DND-41 (cell line): ENCODE results near the gene VSTM2B.

Source experiments
- ATAC-seq: fragments of 200-7000 bp; cut with Tn5 transposase; 3 replicates; pipeline ENCODE4 v1.9.1; 2021; ENCODE audit warnings: low read depth; ENCODE audit not compliant: insufficient read depth
- DNase-seq: peaks from one replicate; pipeline ENCODE4 v3.0.0-alpha.2; 2020
- H2AFZ ChIP-seq: 2 replicates; pipeline ENCODE4 v1.6.0; 2012; ENCODE audit warnings: low read depth, low read length
- H3K27ac ChIP-seq: 2 replicates; pipeline ENCODE4 v1.5.1; 2012; ENCODE audit warnings: low read length, inconsistent platforms
- H3K27me3 ChIP-seq: fragments of 200-600 bp; sonication (generic); 2 replicates; pipeline ENCODE4 v1.6.0; 2012; ENCODE audit warnings: low read length, mild to moderate bottlenecking, inconsistent platforms; ENCODE audit not compliant: insufficient read depth, poor library complexity
- H3K36me3 ChIP-seq: 2 replicates; pipeline ENCODE4 v1.5.1; 2012; ENCODE audit warnings: low read length, inconsistent platforms; ENCODE audit not compliant: insufficient read depth
- H3K4me1 ChIP-seq: 2 replicates; pipeline ENCODE4 v1.5.1; 2012; ENCODE audit warnings: mild to moderate bottlenecking, low read length; ENCODE audit not compliant: insufficient read depth
- H3K4me2 ChIP-seq: 2 replicates; pipeline ENCODE4 v1.6.0; 2012; ENCODE audit warnings: mild to moderate bottlenecking, moderate library complexity, low read length, inconsistent platforms; ENCODE audit not compliant: insufficient read depth
- H3K4me3 ChIP-seq, 2 experiments: fragments of 200-600 bp in 1 of 2; shearing (Covaris generic) in 1 of 2; 2 replicates each; pipeline ENCODE4 v1.5.1; 2012 to 2016; ENCODE audit warnings: inconsistent platforms in 2 of 2, low read length in 2 of 2, mild to moderate bottlenecking in 2 of 2, low read depth in 1 of 2, moderate library complexity in 1 of 2
- H3K79me2 ChIP-seq: 2 replicates; pipeline ENCODE4 v1.6.0; 2012; ENCODE audit warnings: low read length, inconsistent platforms; ENCODE audit not compliant: insufficient read depth
- H3K9ac ChIP-seq: 2 replicates; pipeline ENCODE4 v1.6.0; 2012; ENCODE audit warnings: low read depth, mild to moderate bottlenecking, inconsistent platforms, low read length, moderate library complexity
- H3K9me3 ChIP-seq: 2 replicates; pipeline ENCODE4 v1.5.1; 2012; ENCODE audit warnings: low read length, moderate library complexity, mild to moderate bottlenecking, inconsistent platforms; ENCODE audit not compliant: insufficient read depth, severe bottlenecking
- H4K20me1 ChIP-seq: 2 replicates; pipeline ENCODE4 v1.6.0; 2012; ENCODE audit warnings: low read length; ENCODE audit not compliant: insufficient read depth
- CTCF ChIP-seq: IDR thresholded peaks from 2 replicates; pipeline ENCODE4 v1.5.1; 2012; ENCODE audit warnings: borderline replicate concordance, low read length, moderate library complexity, mild to moderate bottlenecking; ENCODE audit not compliant: poor library complexity, severe bottlenecking; ENCODE audit errors: extremely low read depth
- EZH2 ChIP-seq: IDR thresholded peaks from 3 replicates; pipeline ENCODE4 v1.6.1; 2012; ENCODE audit warnings: borderline replicate concordance, low read depth, mild to moderate bottlenecking, moderate library complexity, low read length, inconsistent platforms; ENCODE audit not compliant: severe bottlenecking

The VSTM2B gene

GRCh38 chr19:29598496-29598895 lies 72.7 kb downstream of the VSTM2B start:
- Histone ChIP-seq H2AFZ (no peak overlapping the region), H3K27me3 (peaks cover 12% of the 10 kb centered on the region), H3K36me3 (no peaks in the 10 kb centered on the region), H3K4me3 (no peak overlapping the region), H4K20me1 (no peaks in the 10 kb centered on the region), H3K4me2 (no peak overlapping the region), H3K27ac (no peak overlapping the region), H3K9me3 (no peaks in the 10 kb centered on the region), H3K9ac (no peak overlapping the region), H3K4me1 (no peaks in the 10 kb centered on the region), H3K79me2 (no peaks in the 10 kb centered on the region)
- TF ChIP-seq EZH2 (no peak), CTCF (no peak)
- ATAC-seq = no peak
- DNase-seq = no peak

GRCh38 chr19:29603308-29603707 lies 77.5 kb downstream of the VSTM2B start:
- Histone ChIP-seq H3K9ac (no peak overlapping the region), H3K9me3 (no peaks in the 10 kb centered on the region), H3K79me2 (peaks cover 30% of the 10 kb centered on the region), H3K36me3 (no peaks in the 10 kb centered on the region), H3K27ac (no peak overlapping the region), H3K27me3 (peaks cover 3% of the 10 kb centered on the region), H3K4me2 (no peak overlapping the region), H2AFZ (no peak overlapping the region), H3K4me1 (peaks cover 18% of the 10 kb centered on the region), H3K4me3 (no peak overlapping the region), H4K20me1 (no peaks in the 10 kb centered on the region)
- no peak for TF ChIP-seq CTCF
- no peak for TF ChIP-seq EZH2
- no peak for ATAC-seq
- DNase-seq = no peak

GRCh38 chr19:29605653-29606419 lies 80.0 kb downstream of the VSTM2B start, which contains the start of gene POP4:
TSS of gene POP4 (plus strand) at chr19:29606283. CDS start at chr19:29606319, 36 bp downstream.
- no peaks in the 10 kb centered on the region for H3K27me3 ChIP-seq
- peak within 1 kb of the TSS; percentile 78 for H3K9ac ChIP-seq
- no peaks in the 10 kb centered on the region for H4K20me1 ChIP-seq
- peaks cover 24% of the 10 kb centered on the region for H3K36me3 ChIP-seq
- DNase-seq (peak; percentile 97), ATAC-seq (peak; percentile 88)
- H3K4me2 ChIP-seq = peak within 1 kb of the TSS; percentile 82
- H3K79me2 ChIP-seq = peaks cover 30% of the 10 kb centered on the region
- H3K9me3 ChIP-seq = no peaks in the 10 kb centered on the region
- peaks cover 18% of the 10 kb centered on the region for H3K4me1 ChIP-seq
- peak within 1 kb of the TSS; percentile 47 to 88 for H3K4me3 ChIP-seq
- H3K27ac ChIP-seq = peak within 1 kb of the TSS; percentile 98
- no peak for TF ChIP-seq EZH2
- no peak for TF ChIP-seq CTCF
- H2AFZ ChIP-seq = peak within 1 kb of the TSS; percentile 95
